ENCODE measurements around the gene GPR39.
"Not testable (repeated sequence)": the region's sequence is repeated elsewhere in the genome, so short reads cannot be mapped to it uniquely, and the experiment has no call there.

GPR39 gene

GRCh38 chr2:132397042-132397441, 19.6 kb upstream of the GPR39 start:
- H3K27me3 Mint-ChIP-seq; H3K27ac Mint-ChIP-seq; H3K9me3 Mint-ChIP-seq (ENCODE audit: low read depth); H3K36me3 Mint-ChIP-seq; H3K4me1 Mint-ChIP-seq (ENCODE audit: low read depth); H3K4me3 Mint-ChIP-seq: not testable (repeated sequence)

- Mint-ChIP-seq H3K36me3 (no peaks in the 10 kb centered on the region), H3K4me1 (ENCODE audit: low read depth) (no peaks in the 10 kb centered on the region), H3K4me3 (no peak overlapping the region)
Observed at GRCh38 chr2:132400169-132400900, 16.3 kb upstream of the GPR39 start.

GRCh38 chr2:132400901-132401240, 15.7 kb upstream of the GPR39 start:
- Mint-ChIP-seq H3K27ac (no peak overlapping the region), H3K36me3 (no peaks in the 10 kb centered on the region), H3K27me3 (peaks cover 3% of the 10 kb centered on the region), H3K9me3 (ENCODE audit: low read depth) (peaks cover 5% of the 10 kb centered on the region), H3K4me3 (no peak overlapping the region), H3K4me1 (ENCODE audit: low read depth) (no peaks in the 10 kb centered on the region)

More at GRCh38 chr2:132400169-132400900, 16.3 kb upstream of the GPR39 start:
- peaks cover 3% of the 10 kb centered on the region for H3K27me3 Mint-ChIP-seq
- peaks cover 5% of the 10 kb centered on the region for H3K9me3 Mint-ChIP-seq (ENCODE audit: low read depth)
- no peak overlapping the region for H3K27ac Mint-ChIP-seq

- Mint-ChIP-seq H3K9me3 (ENCODE audit: low read depth) (peaks cover 10% of the 10 kb centered on the region), H3K4me3 (no peak overlapping the region), H3K36me3 (no peaks in the 10 kb centered on the region), H3K27ac (no peak overlapping the region), H3K4me1 (ENCODE audit: low read depth) (no peaks in the 10 kb centered on the region), H3K27me3 (peaks cover 3% of the 10 kb centered on the region)
Observed at GRCh38 chr2:132401326-132401725, 15.3 kb upstream of the GPR39 start.

- Mint-ChIP-seq H3K27me3 (no peaks in the 10 kb centered on the region), H3K4me1 (ENCODE audit: low read depth) (no peaks in the 10 kb centered on the region), H3K36me3 (no peaks in the 10 kb centered on the region), H3K4me3 (no peak overlapping the region), H3K9me3 (ENCODE audit: low read depth) (peaks cover 10% of the 10 kb centered on the region), H3K27ac (no peak overlapping the region)
Observed at GRCh38 chr2:132403146-132403545, 13.5 kb upstream of the GPR39 start.

- Mint-ChIP-seq H3K4me1 (ENCODE audit: low read depth) (no peaks in the 10 kb centered on the region), H3K36me3 (no peaks in the 10 kb centered on the region), H3K27me3 (no peaks in the 10 kb centered on the region), H3K27ac (no peak overlapping the region), H3K4me3 (no peak overlapping the region), H3K9me3 (ENCODE audit: low read depth) (peaks cover 10% of the 10 kb centered on the region)
Observed at GRCh38 chr2:132404056-132404455, 12.5 kb upstream of the GPR39 start.

- no peaks in the 10 kb centered on the region for H3K36me3 Mint-ChIP-seq
- no peak overlapping the region for H3K4me3 Mint-ChIP-seq
- H3K4me1 Mint-ChIP-seq (ENCODE audit: low read depth), result no peaks in the 10 kb centered on the region
- H3K9me3 Mint-ChIP-seq (ENCODE audit: low read depth), result peaks cover 5% of the 10 kb centered on the region
- no peaks in the 10 kb centered on the region for H3K27me3 Mint-ChIP-seq
- H3K27ac Mint-ChIP-seq, result no peak overlapping the region
Observed at GRCh38 chr2:132407784-132408183, 8.8 kb upstream of the GPR39 start.

- Mint-ChIP-seq H3K4me3 (no peak overlapping the region), H3K9me3 (ENCODE audit: low read depth) (no peaks in the 10 kb centered on the region), H3K27me3 (peaks cover 9% of the 10 kb centered on the region), H3K4me1 (ENCODE audit: low read depth) (no peaks in the 10 kb centered on the region), H3K36me3 (no peaks in the 10 kb centered on the region), H3K27ac (no peak overlapping the region)
Observed at GRCh38 chr2:132412021-132412420, 4.6 kb upstream of the GPR39 start.

GRCh38 chr2:132414081-132414480, 2.5 kb upstream of the GPR39 start:
- Mint-ChIP-seq H3K27ac (no peak overlapping the region), H3K36me3 (no peaks in the 10 kb centered on the region)

GRCh38 chr2:132415256-132415914, 1.2 kb upstream of the GPR39 start:
- H3K4me1 Mint-ChIP-seq (ENCODE audit: low read depth), result no peaks in the 10 kb centered on the region
- no peaks in the 10 kb centered on the region for H3K36me3 Mint-ChIP-seq
- no peak overlapping the region for H3K4me3 Mint-ChIP-seq
- peaks cover 12% of the 10 kb centered on the region for H3K27me3 Mint-ChIP-seq
- H3K9me3 Mint-ChIP-seq (ENCODE audit: low read depth), result no peaks in the 10 kb centered on the region
- H3K27ac Mint-ChIP-seq, result no peak overlapping the region

More at GRCh38 chr2:132414081-132414480, 2.5 kb upstream of the GPR39 start:
- peaks cover 12% of the 10 kb centered on the region for H3K27me3 Mint-ChIP-seq
- H3K9me3 Mint-ChIP-seq (ENCODE audit: low read depth), result no peaks in the 10 kb centered on the region
- no peak overlapping the region for H3K4me3 Mint-ChIP-seq
- H3K4me1 Mint-ChIP-seq (ENCODE audit: low read depth), result no peaks in the 10 kb centered on the region

- H3K9me3 Mint-ChIP-seq (ENCODE audit: low read depth), result no peaks in the 10 kb centered on the region
- no peak overlapping the region for H3K4me3 Mint-ChIP-seq
- H3K27me3 Mint-ChIP-seq, result peaks cover 12% of the 10 kb centered on the region
- H3K4me1 Mint-ChIP-seq (ENCODE audit: low read depth), result no peaks in the 10 kb centered on the region
- H3K27ac Mint-ChIP-seq, result no peak overlapping the region
- no peaks in the 10 kb centered on the region for H3K36me3 Mint-ChIP-seq
Observed at GRCh38 chr2:132415915-132416722, 486 bp upstream of the GPR39 start.

- H3K27ac Mint-ChIP-seq, result no peak overlapping the region
- no peaks in the 10 kb centered on the region for H3K4me1 Mint-ChIP-seq (ENCODE audit: low read depth)
- H3K9me3 Mint-ChIP-seq (ENCODE audit: low read depth), result no peaks in the 10 kb centered on the region
- H3K27me3 Mint-ChIP-seq, result peaks cover 12% of the 10 kb centered on the region
- H3K4me3 Mint-ChIP-seq, result no peak overlapping the region
- H3K36me3 Mint-ChIP-seq, result no peaks in the 10 kb centered on the region
Observed at GRCh38 chr2:132417430-132418035, 928 bp downstream of the GPR39 start.

- no peaks in the 10 kb centered on the region for H3K9me3 Mint-ChIP-seq (ENCODE audit: low read depth)
- H3K4me1 Mint-ChIP-seq (ENCODE audit: low read depth), result no peaks in the 10 kb centered on the region
- peaks cover 5% of the 10 kb centered on the region for H3K27me3 Mint-ChIP-seq
- H3K27ac Mint-ChIP-seq, result no peak overlapping the region
- no peaks in the 10 kb centered on the region for H3K36me3 Mint-ChIP-seq
- no peak overlapping the region for H3K4me3 Mint-ChIP-seq
Observed at GRCh38 chr2:132419235-132419634, 2.6 kb downstream of the GPR39 start.

- no peaks in the 10 kb centered on the region for H3K36me3 Mint-ChIP-seq
- H3K4me1 Mint-ChIP-seq (ENCODE audit: low read depth), result no peaks in the 10 kb centered on the region
- H3K27ac Mint-ChIP-seq, result no peak overlapping the region
- no peak overlapping the region for H3K4me3 Mint-ChIP-seq
- no peaks in the 10 kb centered on the region for H3K9me3 Mint-ChIP-seq (ENCODE audit: low read depth)
- peaks cover 4% of the 10 kb centered on the region for H3K27me3 Mint-ChIP-seq
Observed at GRCh38 chr2:132419941-132420340, 3.3 kb downstream of the GPR39 start.
